ENCODE measurements around the gene BRI3BP.
"Not testable (repeated sequence)": the region's sequence is repeated elsewhere in the genome, so short reads cannot be mapped to it uniquely, and the experiment has no call there.

Gene BRI3BP

DNA sequence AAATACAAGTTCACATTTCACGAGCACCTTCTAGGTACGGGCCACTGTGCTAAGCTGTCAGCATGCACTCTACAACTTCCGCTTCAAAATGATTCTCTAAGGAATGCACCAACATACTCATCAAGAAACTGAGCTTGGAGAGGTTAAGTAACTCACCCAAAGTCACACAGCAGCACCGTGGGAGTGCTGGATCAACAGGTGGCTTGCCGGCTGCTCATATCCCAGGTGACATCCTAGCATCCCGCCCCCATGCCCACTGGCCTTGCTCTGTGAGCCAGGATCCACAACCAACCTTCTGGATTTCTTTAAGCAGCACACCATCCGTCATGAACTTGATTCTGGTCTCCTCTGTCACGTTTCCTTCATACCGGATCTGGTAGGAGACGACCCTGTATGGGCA is 21.2 kb upstream of the BRI3BP start:
- no peak for DNase-seq (ENCODE audit: low read depth)

DNA sequence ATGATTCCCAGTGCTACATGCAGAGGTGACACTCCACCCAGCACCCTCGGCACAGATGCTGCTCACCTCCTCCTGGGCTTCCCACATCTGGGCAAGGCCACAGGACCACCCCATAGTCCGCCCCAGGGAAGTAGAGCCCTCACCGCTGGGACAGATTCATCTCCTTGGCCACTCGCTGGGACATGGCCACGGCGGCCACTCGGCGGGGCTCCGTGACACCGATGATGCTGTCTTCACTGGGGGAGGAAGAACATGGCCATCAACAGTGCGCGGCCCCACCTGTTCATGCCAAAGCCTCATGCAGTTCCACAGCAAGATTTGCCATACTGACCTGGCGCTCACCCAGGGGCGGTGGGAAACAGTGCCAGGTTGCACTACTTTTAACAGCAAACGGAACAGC is 18.2 kb upstream of the BRI3BP start:
- no peak for DNase-seq (ENCODE audit: low read depth)

DNA sequence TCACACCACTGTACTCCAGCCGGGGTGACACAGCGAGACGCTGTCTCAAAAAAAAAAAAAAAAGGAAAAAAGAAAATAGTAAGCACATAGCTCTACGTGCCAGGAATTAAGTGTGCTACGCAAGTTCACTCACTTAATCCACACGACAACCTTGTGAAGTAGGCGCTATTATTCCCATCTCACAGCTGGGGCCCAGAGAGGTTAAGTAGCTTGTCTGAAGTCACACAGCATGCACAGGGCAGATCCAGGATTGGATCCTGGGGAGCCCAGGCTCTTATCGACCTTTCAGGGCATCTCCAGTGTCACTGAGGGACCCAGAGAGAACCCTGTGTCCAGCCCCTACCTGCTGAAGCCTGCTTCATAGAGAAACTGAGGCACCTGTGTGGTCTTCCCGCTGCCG is 16.4 kb upstream of the BRI3BP start:
- no peak for DNase-seq (ENCODE audit: low read depth)

DNA sequence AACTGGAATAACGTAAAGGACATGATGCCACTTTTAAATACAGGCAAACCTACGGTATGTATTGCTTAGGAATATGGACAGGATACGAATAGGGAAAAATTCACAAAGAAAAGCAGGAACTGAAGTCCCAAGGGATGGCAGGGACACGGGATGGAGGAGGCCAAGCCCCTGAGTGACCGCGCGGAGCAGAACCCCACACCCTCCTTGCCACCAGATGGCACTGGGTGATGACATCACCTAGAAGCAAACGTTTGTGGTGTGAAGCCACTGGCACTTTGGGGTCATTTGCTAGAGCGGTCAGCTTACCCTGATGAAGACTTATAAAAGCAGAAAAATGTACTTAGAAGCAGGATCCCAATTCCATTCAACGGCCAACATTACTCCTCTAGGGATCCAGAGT is 13.9 kb upstream of the BRI3BP start:
- DNase-seq (ENCODE audit: low read depth) = no peak

DNA sequence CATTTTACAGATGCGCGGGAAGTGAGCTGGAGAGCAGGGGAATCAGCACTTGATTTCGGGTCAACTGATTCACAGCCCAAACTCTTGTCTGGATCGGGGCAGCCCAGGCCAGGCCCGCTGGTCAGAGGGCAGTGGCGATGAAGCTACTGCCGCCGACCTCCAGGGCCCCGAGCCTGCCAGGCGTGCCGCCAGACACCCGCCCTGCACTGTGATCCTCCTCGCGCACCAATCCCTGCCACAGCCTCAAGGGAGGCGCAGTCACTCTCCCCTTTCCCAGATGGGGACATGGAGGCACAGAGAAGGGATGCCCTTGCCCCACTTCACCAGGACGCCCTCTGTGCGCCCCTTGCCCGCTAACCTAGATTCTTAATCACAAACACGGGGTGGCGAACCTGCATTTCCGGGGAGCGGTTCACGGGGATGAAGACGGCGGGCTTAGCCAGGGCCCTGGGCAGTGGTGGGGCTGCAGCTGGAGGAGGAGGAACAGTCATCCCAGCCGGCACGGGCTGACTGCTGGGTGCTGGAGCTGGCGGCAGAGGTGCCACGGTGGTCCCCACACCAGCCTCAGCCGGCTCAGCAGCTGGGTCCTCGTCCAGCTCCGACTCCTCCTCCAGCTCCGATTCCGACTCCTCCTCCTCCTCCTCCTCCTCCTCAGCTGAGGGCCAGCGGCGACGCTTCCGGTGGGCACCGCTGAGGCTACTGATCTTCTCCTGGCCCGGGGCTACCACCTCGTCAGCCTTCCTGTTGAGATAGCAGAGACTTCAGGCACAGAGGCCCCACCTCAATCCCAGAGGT is 13.2 kb upstream of the BRI3BP start:
- no peak for DNase-seq (ENCODE audit: low read depth)

DNA sequence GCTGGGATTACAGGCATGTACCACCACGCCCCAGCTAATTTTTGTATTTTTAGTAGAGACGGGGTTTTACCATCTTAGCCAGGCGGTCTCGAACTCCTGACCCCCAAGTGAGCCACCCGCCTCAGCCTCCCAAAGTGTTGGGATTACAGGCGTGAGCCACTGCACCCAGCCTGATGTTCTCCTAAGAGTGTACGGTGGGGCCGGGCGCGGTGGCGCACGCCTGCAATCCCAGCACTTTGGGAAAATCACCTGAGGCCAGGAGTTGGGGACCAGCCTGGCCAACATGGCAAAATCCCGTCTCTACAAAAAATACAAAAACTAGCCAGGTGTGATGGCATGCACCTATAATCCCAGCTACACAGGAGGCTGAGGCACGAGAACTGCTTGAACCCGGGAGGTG is 6.6 kb upstream of the BRI3BP start:
- not testable (repeated sequence) for DNase-seq (ENCODE audit: low read depth)

DNA sequence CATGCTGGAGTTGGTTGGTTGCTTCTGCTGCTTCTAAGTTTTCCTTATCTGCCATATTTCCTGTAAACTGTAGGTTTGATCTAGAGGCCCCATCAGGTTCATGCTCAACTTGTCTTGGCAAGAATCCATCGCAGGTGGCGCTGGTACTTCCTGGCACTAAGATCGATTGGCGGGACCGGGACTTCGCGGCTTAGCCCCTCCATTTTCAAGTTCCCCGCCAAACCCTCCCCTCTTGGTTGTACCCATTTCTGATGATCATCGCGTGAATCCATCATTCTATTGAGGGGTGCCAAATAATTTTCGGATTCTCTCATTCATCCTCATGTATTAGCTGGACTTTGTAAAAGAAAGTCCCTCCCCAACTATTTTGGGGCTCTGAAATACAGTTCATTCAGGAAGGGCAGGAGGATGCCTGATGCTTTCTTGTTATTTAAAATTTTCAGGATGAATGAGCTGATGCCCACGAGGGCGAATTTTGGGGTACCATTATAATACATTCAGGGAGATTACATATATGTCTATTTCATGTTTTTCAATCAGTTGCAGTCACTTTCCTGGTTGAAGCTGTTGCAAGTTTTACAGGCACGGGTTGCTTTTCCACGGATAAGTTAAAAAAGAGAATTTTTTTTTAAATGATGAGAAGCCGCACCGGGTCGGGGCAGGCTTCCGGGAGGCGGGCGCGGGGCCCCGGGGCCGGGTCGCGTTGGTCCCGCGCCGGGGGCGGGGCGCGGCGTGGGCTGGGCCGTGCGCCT is 395 bp upstream of the BRI3BP start:
- peak; percentile 74 for DNase-seq (ENCODE audit: low read depth)

DNA sequence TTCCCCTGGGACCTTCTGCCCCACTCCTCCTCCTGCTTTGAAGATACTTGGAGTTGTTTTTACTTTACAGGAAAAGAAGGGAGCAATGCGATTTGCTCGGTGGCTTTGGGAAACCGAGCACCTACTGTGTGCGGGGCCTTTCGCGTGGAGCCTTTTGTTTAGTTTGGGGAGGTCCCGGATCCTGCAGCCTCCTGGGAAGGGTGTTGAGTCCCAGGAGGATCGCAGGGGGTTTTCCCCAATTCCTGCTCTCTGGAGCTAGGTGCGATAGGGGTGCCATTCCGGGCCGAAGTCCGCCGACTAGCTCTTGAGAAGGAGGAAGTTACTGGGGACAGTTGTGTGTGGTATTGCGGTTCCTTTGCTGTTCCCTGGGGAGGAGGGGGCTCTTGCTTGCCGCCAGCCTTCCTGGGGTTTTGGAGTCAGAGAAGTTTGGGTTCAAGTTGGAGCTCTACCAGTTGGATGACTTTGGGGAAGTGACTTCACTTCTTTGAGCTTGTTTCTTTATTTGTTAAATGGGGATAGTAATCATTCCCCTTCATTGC is 1.1 kb downstream of the BRI3BP start:
- DNase-seq (ENCODE audit: low read depth) = no peak

DNA sequence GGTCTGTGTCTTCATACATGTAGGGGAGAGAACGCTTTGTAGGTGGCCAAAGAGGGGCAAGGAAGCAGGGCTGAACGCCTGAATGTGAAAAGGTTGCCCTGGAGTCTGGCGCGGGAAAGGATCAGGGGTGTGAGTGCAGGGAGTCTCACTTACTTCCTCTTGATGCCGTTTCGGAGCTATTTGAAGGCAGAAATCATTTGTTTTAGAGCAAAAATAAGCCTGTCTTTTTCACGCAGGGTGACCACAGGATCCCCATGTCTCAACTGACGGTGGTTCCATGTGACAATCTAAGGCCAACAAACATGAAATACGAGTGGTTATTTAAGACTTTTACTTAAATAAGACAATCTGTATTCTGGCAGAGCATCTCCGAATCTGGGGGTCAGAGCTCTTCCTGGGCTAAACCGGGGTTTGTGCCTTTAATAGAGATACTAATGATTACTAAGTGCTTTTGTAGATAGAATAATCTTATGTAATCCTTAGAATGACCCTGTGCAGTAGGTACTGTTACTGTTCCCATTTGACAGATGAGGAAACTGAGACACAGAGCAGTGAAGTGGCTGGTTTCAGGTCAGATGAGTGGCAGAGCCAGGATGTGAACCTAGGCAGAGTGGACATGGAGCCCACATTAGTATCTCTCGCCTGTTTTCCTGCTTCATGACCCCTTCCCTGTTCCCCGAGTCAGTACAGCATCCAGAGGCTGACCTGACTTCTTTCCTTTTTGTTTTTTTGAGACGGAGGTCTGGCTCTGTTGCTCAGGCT is 1.9 kb downstream of the BRI3BP start:
- DNase-seq (ENCODE audit: low read depth) = no peak

DNA sequence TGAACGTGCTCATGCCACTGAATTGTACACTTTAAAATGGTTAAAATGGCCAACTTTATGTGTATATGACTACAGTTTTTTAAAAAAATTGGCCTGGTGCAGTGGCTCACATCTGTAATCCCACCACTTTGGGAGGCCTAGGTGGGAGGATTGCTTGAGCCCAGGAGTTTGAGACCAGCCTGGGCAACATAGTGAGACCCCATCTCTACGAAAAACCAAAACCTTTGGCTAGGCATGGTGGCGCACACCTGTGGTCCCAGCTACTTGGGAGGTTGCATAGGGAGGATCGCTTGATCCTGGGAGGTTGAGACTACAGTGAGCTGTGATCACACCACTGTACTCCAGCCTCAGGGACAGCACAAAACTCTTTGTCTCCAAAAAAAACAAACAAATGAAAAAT is 5.3 kb downstream of the BRI3BP start:
- no peak for DNase-seq (ENCODE audit: low read depth)

DNA sequence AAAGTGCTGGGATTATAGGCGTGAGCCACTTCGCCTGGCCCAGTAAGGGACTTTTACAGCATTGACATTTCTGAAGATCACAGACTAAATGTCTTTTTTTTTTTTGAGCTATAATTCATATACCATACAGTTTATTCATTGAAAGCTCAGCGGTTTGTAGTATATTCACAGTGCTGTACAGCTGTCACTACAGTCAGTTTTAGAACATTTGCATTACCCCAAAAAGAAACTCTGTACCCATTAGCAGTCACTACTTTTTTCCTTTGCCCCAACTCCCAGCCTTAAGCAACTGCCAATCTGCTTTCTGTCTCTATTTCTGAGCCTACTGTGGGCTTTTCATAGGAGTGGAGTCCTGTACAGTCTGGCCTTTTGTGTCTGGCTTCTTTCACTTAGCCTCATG is 8.2 kb downstream of the BRI3BP start:
- no peak for DNase-seq (ENCODE audit: low read depth)

DNA sequence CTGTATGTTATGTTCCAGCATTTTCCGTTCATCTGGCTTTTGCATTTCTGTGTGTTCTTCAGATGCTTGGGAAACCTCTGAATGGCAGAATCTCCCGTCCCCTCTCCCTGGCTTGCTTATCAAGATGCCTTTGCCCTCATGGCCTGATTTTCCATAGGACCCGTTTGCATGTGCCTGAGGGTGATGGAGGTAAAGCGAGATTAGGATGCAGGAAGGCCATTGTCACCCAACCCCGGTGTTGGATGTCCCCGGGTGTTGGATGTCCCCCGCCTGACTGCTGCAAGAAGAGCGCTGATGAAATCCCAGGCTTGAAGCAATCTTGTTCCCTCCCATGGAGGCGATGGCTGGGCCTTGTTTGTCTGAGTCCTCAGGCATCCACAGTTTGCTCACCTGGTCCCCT is 9.6 kb downstream of the BRI3BP start:
- no peak for DNase-seq (ENCODE audit: low read depth)

DNA sequence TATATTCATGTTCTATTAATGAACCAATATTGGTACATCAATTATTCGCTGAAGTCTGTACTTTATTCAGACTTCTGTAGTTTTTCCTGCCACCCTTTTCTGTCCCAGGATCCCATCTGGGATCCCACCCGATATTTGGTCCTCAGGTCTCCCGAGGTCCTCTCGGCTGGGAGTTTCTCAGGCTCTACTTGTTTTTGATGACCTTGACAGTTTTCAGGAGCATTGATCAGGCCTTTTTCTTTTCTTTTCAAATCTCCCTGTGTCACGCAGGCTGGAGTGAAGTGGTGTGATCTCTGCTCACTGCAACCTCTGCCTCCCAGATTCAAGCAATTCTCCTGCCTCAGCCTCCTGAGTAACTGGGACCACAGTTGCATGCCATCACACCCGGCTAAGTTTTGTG is 11.2 kb downstream of the BRI3BP start:
- DNase-seq (ENCODE audit: low read depth) = no peak

DNA sequence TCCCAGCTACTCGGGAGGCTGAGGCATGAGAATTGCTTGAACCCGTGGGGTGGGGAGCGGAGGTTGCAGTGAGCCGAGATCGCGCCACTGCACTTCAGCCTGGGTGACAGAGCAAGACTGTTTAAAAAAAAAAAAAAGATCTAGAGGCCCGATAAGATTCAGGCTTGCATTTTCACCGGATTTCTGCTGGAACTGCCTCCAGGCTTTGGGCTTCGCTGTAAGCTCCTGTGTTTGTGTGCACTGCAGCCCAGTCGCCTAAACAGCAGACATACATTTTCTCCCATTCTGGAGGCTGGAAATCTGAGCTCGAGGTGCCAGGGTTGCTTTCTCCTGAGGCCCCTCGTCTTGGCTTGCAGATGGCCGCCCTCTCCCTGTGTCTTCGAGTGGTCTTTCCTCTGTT is 12.2 kb downstream of the BRI3BP start:
- DNase-seq (ENCODE audit: low read depth) = no peak

DNA sequence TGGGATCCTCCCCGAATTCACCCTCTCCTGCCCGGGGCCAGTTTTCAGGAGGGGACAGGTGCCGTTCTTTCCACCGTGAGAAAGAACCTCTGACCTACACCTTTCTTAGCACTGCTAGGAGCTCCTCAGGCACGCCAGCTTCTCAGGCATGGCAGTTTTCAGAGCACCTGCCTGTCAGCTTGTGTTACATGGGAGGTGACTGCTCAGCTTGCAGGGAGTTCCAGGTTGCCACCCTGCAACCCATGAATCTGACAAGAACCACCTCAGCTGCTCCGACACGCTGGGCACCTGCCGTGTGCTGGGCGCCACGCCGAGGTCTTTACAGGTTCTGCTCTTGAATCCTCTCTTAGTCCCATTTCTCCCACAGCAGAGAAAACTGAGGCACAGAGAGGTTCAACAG is 12.9 kb downstream of the BRI3BP start:
- no peak for DNase-seq (ENCODE audit: low read depth)

DNA sequence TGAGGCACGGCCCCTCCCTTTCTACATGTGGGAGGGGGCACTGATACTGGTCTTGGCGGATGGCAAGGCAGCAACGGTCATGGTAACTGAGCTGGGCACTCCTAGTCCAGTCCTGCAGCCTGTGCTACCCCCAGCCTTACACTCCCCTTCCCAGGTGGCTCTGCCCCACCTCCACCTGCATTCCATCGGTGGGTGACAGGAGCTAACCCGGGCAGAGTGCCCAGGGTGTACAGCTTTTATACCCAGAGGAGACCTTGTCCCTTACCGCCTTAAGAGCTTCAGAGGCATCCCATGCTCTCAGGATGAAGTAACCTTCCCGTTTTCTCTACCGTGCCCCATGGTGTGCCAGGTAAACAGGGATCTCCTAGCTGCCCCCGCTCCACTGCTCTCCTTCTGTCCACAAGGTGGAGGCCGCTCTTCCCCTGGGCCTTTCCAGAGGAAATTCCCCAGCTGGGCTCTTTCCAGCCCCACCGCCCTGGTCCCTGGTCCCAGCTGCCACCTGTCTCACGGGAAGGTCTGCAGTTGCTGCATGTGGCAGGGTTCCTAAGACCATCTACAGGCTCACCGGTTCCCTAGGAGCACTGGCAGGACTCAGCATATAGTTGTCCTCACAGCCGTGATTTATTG is 20.5 kb downstream of the BRI3BP start:
- no peak for DNase-seq (ENCODE audit: low read depth)

DNA sequence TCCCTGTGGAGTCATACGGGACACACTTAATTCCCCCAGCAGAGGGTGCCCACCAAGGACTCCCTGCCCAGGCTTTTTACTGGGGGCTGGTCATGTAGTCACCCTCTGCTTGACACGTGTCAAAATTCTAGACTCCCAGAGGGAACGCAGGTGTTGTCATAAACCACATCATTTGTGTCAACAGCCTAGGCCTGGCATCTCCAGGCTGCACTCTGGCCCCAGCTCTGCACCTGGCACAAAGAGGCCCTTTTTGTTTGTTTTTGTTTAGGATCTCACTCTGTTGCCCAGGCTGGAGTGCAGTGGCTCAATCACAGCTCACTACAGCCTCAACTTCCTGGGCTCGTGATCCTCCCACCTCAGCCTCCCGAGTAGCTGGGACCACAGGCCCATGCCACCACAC is 21.1 kb downstream of the BRI3BP start:
- DNase-seq (ENCODE audit: low read depth) = no peak

DNA sequence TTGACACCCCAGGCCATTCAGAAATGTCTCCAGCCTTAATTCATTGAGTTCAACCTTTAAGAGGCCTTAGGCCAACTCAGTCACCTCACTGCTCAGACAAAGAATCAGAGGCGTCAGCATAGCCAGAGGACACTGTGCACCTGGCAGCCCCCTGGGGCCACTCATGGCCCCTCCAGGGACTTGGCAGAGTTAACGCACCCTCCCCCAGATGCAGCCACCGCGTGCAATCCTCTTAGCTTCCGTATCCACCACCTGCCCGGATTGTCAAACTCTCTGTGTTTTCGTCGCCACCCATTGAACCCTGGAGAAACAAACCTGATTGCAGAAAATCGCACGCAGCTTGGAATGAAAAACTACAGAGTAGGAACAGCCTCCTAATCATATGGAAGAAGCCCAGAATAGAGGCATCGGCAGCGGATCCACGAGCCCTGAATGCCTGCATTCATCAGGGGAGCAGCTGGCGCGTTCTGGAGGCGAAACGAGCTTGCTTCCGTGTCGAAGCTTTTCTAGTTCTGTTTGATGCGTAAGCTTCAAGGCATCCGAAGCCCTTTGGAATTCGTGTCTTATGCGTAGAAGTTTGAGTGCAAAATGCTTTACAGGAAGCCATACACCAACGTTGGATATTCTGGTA is 22.4 kb downstream of the BRI3BP start:
- DNase-seq (ENCODE audit: low read depth) = no peak

DNA sequence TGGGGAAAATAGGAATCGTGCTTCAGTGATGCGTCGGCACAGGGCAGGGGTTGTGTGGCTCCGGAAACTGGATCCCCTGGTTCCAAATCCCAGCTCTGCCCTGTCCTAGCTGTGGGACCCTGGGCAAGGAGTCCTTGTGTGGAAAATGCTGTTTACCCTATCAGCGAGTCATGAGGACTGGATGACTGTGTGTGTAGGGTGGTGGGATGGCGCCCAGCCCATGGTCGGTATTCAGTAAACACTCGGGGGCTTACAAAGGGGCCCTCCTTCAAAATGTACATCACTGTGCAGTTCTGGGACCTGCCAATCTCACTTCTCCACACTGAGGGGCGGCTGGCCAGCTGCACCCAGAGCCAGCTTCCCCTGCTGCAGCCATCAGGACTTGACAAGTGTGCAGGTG is 24.4 kb downstream of the BRI3BP start:
- no peak for DNase-seq (ENCODE audit: low read depth)

DNA sequence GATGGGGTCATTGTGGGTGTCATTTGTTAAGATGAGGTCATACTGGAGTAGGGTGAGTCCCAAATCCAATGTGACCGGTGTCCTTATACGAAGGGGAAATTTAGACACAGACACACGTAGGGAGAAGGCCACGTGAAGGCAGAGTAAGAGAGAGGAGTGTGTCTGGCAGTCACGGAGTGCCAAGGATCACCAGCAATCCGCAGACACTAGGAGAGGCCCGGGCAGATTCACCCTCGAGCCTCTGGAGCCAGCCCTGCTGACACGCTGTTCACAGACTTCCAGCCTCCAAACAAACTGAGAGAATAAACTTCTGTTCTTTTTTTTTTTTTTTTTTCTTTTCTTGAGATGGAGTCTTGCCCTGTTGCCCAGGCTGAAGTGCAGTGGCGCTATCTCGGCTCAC is 24.9 kb downstream of the BRI3BP start:
- no peak for DNase-seq (ENCODE audit: low read depth)

DNA sequence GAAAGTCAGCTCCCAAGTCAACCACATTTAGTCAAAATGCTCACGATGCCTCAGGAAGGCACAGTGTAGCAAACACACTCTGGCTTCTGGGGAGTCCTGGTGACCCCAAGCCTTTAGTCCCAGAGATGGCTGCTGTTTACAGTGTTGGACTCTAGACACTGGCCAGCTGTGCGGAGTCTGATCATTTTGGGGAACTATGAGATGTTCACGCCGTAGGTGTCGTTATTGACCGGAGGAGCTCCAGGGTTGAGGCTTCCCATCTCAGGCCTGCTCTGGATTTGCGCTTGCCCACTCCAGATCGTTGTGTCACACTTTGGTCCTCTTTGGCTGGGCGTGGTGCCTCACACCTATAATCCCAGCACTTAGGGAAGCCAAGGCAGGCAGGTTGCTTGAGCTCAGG is 27.7 kb downstream of the BRI3BP start:
- DNase-seq (ENCODE audit: low read depth) = no peak

DNA sequence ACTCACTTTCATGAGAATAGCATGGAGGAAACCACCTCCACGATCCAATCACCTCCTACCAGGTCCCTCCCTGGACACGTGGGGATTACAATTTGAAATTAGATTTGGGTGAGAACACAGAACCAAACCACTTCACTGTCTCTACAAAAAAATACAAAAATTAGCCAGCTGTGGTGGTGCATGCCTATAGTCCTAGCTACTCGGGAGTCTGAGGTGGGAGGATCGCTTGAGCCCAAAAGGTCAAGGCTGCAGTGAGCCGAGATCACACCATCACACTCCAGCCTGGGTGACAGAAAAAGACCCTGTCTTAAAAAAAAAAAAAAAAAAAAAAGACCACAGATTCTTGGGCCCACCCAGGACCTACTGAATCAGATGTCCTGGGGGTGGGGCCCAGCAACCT is 28.3 kb downstream of the BRI3BP start:
- no peak for DNase-seq (ENCODE audit: low read depth)

Data from T-helper 22 cell (primary cell).